T-helper 2 cell treated with Interferon-gamma antibody and Interleukin-4, amounts not matched to agents 5 μg/mL and 100 μg/mL, for 36 hours (primary cell): ENCODE data around the gene EVC2.
A peak's percentile ranks its signal among the peaks of the same experiment; 100 is the strongest.

Source experiments
- DNase-seq: peaks from one replicate; pipeline ENCODE4 v3.0.0; 2021; ENCODE audit warnings: low spot score
- H3K27ac Mint-ChIP-seq: one replicate; pipeline ENCODE4 v1.8.0; 2021; ENCODE audit warnings: mild to moderate bottlenecking, mixed read lengths
- H3K27me3 Mint-ChIP-seq: one replicate; pipeline ENCODE4 v1.8.0; 2021; ENCODE audit warnings: low read depth, mixed read lengths
- H3K36me3 Mint-ChIP-seq: one replicate; pipeline ENCODE4 v1.8.0; 2021; ENCODE audit warnings: low read depth, mixed read lengths
- H3K4me1 Mint-ChIP-seq: one replicate; pipeline ENCODE4 v1.8.0; 2021; ENCODE audit warnings: low read depth, mixed read lengths
- H3K4me3 Mint-ChIP-seq: one replicate; pipeline ENCODE4 v1.8.0; 2022; ENCODE audit warnings: mild to moderate bottlenecking, moderate library complexity, mixed read lengths
- H3K9me3 Mint-ChIP-seq: one replicate; pipeline ENCODE4 v1.8.0; 2021; ENCODE audit warnings: mixed read lengths

Gene EVC2

GRCh38 chr4:5711479-5712184 is 3.3 kb upstream of the EVC2 start:
- peaks cover 3% of the 10 kb centered on the region for H3K4me1 Mint-ChIP-seq
- peak overlapping the region; percentile 52 for H3K4me3 Mint-ChIP-seq
- H3K27ac Mint-ChIP-seq = no peak overlapping the region
- no peaks in the 10 kb centered on the region for H3K36me3 Mint-ChIP-seq
- H3K9me3 Mint-ChIP-seq = peaks cover 10% of the 10 kb centered on the region
- no peak for DNase-seq
- H3K27me3 Mint-ChIP-seq = peaks cover 43% of the 10 kb centered on the region

DNA sequence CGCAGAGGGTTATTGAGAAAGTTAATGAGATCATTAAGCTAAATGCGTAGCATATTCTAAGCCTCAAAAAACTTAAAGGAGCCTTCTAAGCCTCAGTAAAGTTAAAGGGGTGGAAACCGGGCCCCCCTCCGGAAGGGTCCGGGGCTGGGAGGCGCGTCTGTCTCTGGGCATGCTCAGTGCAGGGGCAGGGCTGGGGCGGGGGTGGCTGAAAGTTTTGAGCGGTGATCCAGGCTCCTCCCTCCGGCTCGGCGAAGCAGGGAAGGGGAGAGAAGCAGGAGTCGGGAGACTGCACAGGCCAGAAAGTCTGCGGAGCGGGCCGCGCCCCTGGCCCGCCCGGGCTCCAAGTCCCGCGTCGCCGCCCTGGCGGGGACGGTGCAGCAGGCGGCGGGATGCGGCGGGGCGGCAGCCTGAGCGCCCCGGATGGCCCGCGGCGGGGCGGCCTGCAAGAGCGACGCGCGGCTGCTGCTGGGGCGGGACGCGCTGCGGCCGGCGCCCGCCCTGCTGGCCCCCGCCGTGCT is 2.7 kb upstream of the EVC2 start, which contains the start of gene EVC:
Gene EVC (plus strand): TSS at position 241 of the 518 bp plus-strand sequence. CDS start 180 bp downstream, at position 421.
- no peaks in the 10 kb centered on the region for H3K36me3 Mint-ChIP-seq
- DNase-seq = no peak
- H3K4me1 Mint-ChIP-seq = peaks cover 3% of the 10 kb centered on the region
- H3K9me3 Mint-ChIP-seq = peaks cover 13% of the 10 kb centered on the region
- H3K27ac Mint-ChIP-seq = no peak within 1 kb of the TSS
- H3K27me3 Mint-ChIP-seq = peaks cover 45% of the 10 kb centered on the region
- H3K4me3 Mint-ChIP-seq = peak within 1 kb of the TSS; percentile 70

DNA sequence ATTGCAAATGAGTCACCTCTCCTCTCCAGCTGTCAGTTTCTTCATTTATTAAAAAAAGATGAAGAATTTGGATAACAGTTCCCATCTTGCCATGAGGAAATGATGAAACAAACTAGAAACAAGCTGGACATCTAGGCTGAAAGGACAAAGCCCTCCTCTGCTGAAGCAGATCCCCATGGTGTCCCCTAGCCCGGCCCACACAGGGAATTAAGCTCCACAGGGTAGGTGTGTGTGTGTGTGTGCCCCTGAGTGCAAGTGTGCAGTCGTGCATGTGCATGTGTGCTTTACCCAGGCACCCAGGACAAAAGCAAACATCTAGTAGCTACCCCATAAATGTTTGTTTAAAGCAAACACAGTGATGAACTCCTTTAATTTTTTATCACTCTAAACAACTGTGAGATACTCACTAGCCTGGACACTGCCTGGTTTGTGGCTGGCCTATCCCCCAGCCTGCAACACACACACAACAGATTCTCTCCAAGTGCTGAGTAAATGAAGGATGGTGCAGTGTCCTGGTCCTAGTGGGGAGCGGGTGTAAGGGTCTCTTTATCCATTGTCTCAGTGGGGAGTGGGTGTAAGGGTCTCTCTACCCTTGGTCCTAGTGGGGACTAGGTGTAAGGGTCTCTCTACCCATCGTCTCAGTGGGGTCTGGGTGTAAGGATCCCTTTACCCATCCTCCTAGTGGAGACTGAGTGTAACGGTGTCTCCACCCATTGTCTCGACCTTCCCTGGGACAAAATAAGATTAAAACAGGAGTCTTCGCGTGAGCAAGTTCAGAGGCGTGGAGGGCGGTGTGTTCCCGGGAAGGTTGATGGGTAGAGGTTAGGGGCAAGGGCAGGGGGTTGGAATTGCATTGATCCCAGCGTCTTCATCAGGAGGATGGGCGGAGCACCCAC is 2.0 kb upstream of the EVC2 start:
- Mint-ChIP-seq H3K9me3 (peaks cover 13% of the 10 kb centered on the region), H3K4me3 (peak overlapping the region; percentile 70), H3K36me3 (no peaks in the 10 kb centered on the region), H3K4me1 (peaks cover 3% of the 10 kb centered on the region), H3K27ac (no peak overlapping the region), H3K27me3 (peaks cover 45% of the 10 kb centered on the region)
- DNase-seq = no peak

DNA sequence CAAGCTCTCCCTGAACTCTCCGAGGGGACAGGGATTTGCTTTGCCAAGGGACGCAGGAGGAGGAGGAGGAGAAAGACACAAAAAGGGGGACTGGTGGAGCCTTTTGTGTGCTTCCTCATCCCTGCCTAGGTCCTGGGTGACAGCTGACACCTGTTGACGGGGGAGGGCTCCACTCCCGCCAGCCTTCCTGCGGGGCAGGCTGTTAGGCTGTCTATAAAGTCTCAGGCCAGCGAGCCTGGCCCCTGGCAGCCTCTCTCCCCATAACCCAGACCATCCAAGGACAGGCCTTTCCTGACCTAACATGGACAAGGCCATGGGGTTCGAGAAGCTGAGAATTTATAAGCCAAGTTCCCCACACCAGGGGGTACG is 832 bp upstream of the EVC2 start:
- Mint-ChIP-seq H3K4me1 (peaks cover 3% of the 10 kb centered on the region), H3K36me3 (no peaks in the 10 kb centered on the region), H3K27me3 (peaks cover 45% of the 10 kb centered on the region), H3K4me3 (no peak overlapping the region), H3K27ac (no peak overlapping the region), H3K9me3 (peaks cover 5% of the 10 kb centered on the region)
- no peak for DNase-seq

- no peak for DNase-seq
- Mint-ChIP-seq H3K36me3 (no peaks in the 10 kb centered on the region), H3K27me3 (peaks cover 42% of the 10 kb centered on the region), H3K9me3 (peaks cover 14% of the 10 kb centered on the region), H3K27ac (no peak overlapping the region), H3K4me1 (peaks cover 3% of the 10 kb centered on the region), H3K4me3 (no peak overlapping the region)
These were observed 446 bp downstream of the EVC2 start for GRCh38 chr4:5707778-5708448.

GRCh38 chr4:5707366-5707765 is 993 bp downstream of the EVC2 start:
- H3K9me3 Mint-ChIP-seq = peaks cover 17% of the 10 kb centered on the region
- H3K4me3 Mint-ChIP-seq = peak overlapping the region; percentile 26
- no peak for DNase-seq
- peaks cover 3% of the 10 kb centered on the region for H3K4me1 Mint-ChIP-seq
- H3K27ac Mint-ChIP-seq = no peak overlapping the region
- H3K27me3 Mint-ChIP-seq = peaks cover 37% of the 10 kb centered on the region
- H3K36me3 Mint-ChIP-seq = no peaks in the 10 kb centered on the region

DNA sequence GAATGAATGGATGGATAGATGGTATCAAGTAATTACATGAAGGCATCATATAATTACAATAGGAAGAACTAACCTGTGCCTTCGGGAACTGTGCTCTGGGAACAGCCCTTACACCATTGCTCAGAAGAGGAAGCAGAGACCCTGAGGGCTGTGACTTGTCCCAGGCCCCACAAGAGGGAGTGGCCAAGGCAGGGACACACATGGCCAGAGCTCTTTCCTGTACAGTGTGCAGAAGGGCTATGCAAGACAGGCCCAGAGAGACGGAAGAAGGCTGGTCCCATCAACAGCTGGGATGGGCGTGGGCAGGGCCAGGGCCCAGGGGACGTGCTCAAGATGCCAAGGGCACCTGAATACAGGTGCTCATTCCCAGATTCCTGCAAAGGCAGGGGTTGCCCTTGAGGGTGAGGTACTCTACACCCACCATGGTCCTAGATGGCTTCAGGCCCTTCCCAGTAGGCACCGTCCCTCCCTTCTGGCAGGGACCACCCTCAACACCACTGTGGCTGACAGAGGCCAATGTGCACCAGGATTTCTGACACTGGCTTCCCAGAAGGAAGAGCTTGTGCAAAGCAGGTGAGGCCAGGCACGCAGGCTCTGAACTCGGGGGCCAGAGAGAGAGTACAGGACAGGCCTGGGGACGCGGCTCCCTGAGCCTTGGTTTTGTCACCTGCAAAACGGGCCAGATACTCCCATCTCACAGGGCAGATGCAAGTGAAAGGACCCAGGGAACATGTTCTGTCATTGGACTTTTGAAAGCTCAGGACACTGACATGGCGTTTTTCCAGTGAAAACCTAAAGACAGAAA is 1.7 kb downstream of the EVC2 start:
- Mint-ChIP-seq H3K36me3 (no peaks in the 10 kb centered on the region), H3K27me3 (peaks cover 30% of the 10 kb centered on the region), H3K4me3 (no peak overlapping the region), H3K27ac (no peak overlapping the region), H3K9me3 (peaks cover 23% of the 10 kb centered on the region), H3K4me1 (peaks cover 3% of the 10 kb centered on the region)
- DNase-seq = no peak

GRCh38 chr4:5705647-5706320 is 2.6 kb downstream of the EVC2 start:
- Mint-ChIP-seq H3K27ac (no peak overlapping the region), H3K9me3 (peaks cover 23% of the 10 kb centered on the region), H3K27me3 (peaks cover 25% of the 10 kb centered on the region), H3K4me1 (peaks cover 3% of the 10 kb centered on the region), H3K4me3 (no peak overlapping the region), H3K36me3 (no peaks in the 10 kb centered on the region)
- DNase-seq = no peak

DNA sequence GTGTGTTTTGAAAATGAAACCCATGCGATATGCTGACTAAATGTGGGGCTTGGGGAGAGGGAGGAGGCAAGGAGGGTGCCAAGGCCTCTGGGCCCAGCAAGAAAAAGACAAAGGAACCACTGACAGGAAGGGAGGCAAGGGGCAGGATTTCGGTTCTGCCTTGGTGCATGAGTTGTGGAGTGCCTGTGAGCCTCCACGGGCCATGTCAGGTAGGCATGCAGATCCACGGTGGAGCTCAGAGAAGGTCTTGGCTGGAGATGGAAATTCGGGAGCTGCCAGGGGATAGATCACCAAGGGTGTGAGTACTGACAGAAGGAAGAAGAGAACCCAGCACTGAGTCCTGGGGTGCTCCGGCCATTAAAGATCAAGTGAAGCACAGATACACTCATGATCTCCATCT is 4.1 kb downstream of the EVC2 start:
- DNase-seq = no peak
- H3K27ac Mint-ChIP-seq = no peak overlapping the region
- H3K4me1 Mint-ChIP-seq = no peaks in the 10 kb centered on the region
- peaks cover 23% of the 10 kb centered on the region for H3K9me3 Mint-ChIP-seq
- H3K27me3 Mint-ChIP-seq = peaks cover 13% of the 10 kb centered on the region
- no peak overlapping the region for H3K4me3 Mint-ChIP-seq
- no peaks in the 10 kb centered on the region for H3K36me3 Mint-ChIP-seq

DNA sequence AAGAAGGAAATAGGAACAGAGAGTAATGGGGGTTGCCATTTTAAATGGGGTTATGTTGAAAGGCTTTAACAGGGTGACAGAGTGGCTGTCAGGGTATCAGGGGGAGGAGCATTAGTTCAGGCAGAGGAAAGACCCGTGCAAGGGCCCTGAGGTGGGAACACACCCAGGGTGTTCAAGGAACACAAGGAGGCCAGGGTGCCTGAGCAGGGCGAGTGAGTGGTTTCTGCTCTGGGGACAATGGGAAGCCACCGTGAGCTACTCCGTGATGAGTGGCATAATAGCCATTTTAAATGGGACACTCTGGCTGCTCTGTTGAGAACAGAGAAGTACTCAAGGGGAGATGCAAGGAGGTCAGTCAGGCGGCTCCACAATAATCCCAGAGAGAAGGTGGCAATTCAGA is 4.5 kb downstream of the EVC2 start:
- Mint-ChIP-seq H3K9me3 (peaks cover 23% of the 10 kb centered on the region), H3K27ac (no peak overlapping the region), H3K27me3 (peaks cover 13% of the 10 kb centered on the region), H3K4me3 (no peak overlapping the region), H3K36me3 (no peaks in the 10 kb centered on the region), H3K4me1 (no peaks in the 10 kb centered on the region)
- no peak for DNase-seq

- peaks cover 4% of the 10 kb centered on the region for H3K27me3 Mint-ChIP-seq
- H3K36me3 Mint-ChIP-seq = no peaks in the 10 kb centered on the region
- no peak overlapping the region for H3K4me3 Mint-ChIP-seq
- no peak for DNase-seq
- H3K27ac Mint-ChIP-seq = no peak overlapping the region
- H3K4me1 Mint-ChIP-seq = no peaks in the 10 kb centered on the region
- peaks cover 23% of the 10 kb centered on the region for H3K9me3 Mint-ChIP-seq
These were observed 6.4 kb downstream of the EVC2 start for GRCh38 chr4:5701971-5702370.

GRCh38 chr4:5700459-5700858 is 7.9 kb downstream of the EVC2 start:
- H3K27ac Mint-ChIP-seq = no peak overlapping the region
- no peak for DNase-seq
- H3K9me3 Mint-ChIP-seq = peaks cover 19% of the 10 kb centered on the region
- H3K4me1 Mint-ChIP-seq = no peaks in the 10 kb centered on the region
- no peak overlapping the region for H3K4me3 Mint-ChIP-seq
- no peaks in the 10 kb centered on the region for H3K27me3 Mint-ChIP-seq
- H3K36me3 Mint-ChIP-seq = no peaks in the 10 kb centered on the region

DNA sequence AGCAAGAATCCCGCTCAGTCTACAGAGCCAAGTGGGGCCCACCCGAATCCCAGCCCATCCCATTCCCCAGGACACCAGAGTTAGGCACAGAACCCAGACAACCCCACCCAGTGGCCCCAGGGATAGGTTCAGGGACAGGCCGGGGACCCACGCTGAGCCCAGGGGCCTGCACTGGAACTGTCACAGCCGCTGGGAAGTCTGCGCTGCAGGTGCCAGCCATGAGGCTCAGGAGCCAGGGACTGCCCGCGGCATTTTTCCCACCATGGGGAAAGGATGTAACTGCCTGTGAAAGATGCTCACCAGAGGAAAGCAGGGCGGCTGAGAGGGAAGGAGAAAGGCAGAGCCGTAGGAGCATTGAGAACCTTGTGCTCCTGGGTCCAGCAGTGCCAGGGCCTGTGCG is 12.0 kb downstream of the EVC2 start:
- H3K4me3 Mint-ChIP-seq = no peak overlapping the region
- no peak overlapping the region for H3K27ac Mint-ChIP-seq
- H3K4me1 Mint-ChIP-seq = no peaks in the 10 kb centered on the region
- H3K9me3 Mint-ChIP-seq = no peaks in the 10 kb centered on the region
- DNase-seq = no peak
- H3K27me3 Mint-ChIP-seq = no peaks in the 10 kb centered on the region
- no peaks in the 10 kb centered on the region for H3K36me3 Mint-ChIP-seq
